T47D (cell line): ENCODE measurements around the gene SYNGAP1.

Source experiments
- DNase-seq, 2 experiments: peaks; one replicate each; pipeline versions ENCODE4 v3.0.0 to v3.0.0-alpha.2; 2011 to 2012; ENCODE audit warnings: low read depth in 1 of 2, low spot score in 1 of 2
- JUND ChIP-seq: IDR thresholded peaks from 2 replicates; pipeline ENCODE4 v1.6.1; 2012; ENCODE audit warnings: low read depth
- in situ Hi-C: cut with HindIII; loops from 2 replicates; pipeline ENCODE4 v1.10.0; 2016; ENCODE audit warnings: low sequenced_read_pairs, low pct_unique_long_range_greater_than_20kb

SYNGAP1 gene

GRCh38 chr6:33440649-33441309 lies 20.9 kb downstream of the SYNGAP1 start:
- no peak for TF ChIP-seq JUND
- in situ Hi-C loops: no loop called here
- no peak for DNase-seq

GRCh38 chr6:33441457-33441856 lies 21.6 kb downstream of the SYNGAP1 start:
- no peak for DNase-seq
- in situ Hi-C loops: no loop called here
- TF ChIP-seq JUND: no peak

- no peak for TF ChIP-seq JUND
- no peak for DNase-seq
- in situ Hi-C loops: no loop called here
These were observed 22.4 kb downstream of the SYNGAP1 start for GRCh38 chr6:33442283-33442682.

- TF ChIP-seq JUND: no peak
- in situ Hi-C loops: no loop called here
- no peak for DNase-seq
These were observed 23.2 kb downstream of the SYNGAP1 start for GRCh38 chr6:33443025-33443424.

DNA sequence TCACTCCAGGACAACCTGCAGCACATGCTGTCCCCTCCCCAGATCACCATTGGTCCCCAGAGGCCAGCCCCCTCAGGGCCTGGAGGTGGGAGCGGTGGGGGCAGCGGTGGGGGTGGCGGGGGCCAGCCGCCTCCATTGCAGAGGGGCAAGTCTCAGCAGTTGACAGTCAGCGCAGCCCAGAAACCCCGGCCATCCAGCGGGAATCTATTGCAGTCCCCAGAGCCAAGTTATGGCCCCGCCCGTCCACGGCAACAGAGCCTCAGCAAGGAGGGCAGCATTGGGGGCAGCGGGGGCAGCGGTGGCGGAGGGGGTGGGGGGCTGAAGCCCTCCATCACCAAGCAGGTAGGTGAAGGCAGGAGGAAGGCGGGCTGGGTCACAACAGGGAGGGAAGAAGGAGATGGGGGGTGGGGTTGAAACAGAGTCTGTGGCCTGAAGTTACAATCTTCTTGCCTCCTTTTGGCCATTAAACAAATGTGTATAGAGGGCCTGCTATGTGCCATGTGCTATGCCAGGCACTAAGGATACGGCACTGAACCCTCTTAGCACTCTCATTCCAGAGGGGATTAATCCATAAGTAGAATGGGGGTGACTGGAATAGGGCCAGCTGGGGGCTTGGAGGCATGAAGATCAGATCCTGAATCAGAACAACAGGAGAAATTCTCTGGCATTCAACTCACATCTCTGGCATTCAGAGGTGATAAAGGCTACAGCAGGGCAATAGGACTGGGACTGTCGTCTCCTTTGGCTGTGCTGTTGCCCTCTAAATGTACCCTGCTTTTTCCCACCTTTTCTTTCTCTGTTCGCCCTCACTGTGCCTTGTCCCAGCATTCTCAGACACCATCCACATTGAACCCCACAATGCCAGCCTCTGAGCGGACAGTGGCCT lies 24.0 kb downstream of the SYNGAP1 start:
- in situ Hi-C loops: no loop called here
- TF ChIP-seq JUND: no peak
- DNase-seq: no peak

DNA sequence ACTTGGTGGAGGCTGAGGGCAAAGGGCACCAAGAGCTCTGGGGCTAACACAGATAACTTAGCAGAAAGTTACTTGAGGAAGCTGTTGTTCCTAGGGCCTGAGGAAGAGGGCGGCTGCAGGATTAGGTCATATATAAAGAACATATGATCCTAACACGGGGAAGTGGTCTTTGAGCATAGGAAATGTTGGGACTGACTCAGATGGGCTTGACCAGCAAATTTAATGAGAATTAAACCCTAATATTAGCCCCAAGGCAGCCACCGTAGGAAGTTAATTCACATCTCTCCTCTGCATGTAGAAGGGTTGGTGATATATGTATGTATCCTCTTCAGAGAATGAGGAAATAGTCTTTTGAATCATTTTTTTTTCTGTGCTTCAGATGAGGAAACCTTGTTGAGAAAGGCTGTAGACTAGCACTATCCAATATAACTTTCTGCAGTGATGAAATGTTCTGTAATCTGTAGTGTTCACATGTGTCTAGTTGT lies 25.3 kb downstream of the SYNGAP1 start:
- no peak for DNase-seq
- no peak for TF ChIP-seq JUND
- in situ Hi-C loops: no loop called here

DNA sequence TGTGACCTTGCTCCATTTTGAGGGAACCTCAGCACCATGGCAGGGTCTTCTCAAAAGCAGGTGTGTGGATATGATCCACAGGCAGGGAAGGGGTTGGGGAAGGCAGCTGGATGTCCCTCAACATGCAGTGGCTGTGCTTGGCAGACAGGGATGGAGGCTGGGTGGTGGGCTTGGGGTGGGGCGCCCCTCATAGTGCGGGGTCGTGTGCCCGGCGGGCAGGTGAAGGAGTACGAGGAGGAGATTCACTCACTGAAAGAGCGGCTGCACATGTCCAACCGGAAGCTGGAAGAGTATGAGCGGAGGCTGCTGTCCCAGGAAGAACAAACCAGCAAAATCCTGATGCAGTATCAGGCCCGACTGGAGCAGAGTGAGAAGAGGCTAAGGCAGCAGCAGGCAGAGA lies 26.5 kb downstream of the SYNGAP1 start:
- TF ChIP-seq JUND: no peak
- in situ Hi-C loops: no loop called here
- no peak for DNase-seq

- no peak for TF ChIP-seq JUND
- in situ Hi-C loops: no loop called here
- DNase-seq: no peak
These were observed 30.6 kb downstream of the SYNGAP1 start for GRCh38 chr6:33450434-33450833.

- no peak for DNase-seq
- in situ Hi-C loops: no loop called here
- TF ChIP-seq JUND: no peak
These were observed 31.7 kb downstream of the SYNGAP1 start for GRCh38 chr6:33451606-33452005.

DNA sequence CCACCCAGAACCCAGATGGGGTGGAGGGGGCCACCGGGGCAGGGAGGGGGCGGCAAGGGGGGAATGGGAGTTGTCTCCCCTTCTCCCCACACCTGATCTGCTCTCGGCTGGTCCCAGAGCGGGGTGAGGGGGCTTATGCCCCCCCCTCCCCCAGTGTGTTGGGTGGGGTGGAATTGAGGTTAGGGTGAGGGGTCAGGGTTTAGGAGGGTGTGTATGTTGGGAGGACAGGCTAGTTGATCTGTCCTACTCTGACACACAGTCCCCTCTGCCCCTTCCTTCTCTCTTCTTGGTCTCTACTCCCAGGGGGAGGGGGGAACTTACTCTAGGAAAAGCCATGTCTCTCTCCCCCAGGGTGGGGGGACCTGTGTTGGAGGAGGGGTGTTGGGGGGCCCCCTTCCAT lies 32.6 kb downstream of the SYNGAP1 start:
- no peak for DNase-seq
- no peak for TF ChIP-seq JUND
- in situ Hi-C loops: no loop called here

- in situ Hi-C loops: no loop called here
- TF ChIP-seq JUND: no peak
- DNase-seq: no peak
These were observed 33.6 kb downstream of the SYNGAP1 start for GRCh38 chr6:33453393-33454008.

DNA sequence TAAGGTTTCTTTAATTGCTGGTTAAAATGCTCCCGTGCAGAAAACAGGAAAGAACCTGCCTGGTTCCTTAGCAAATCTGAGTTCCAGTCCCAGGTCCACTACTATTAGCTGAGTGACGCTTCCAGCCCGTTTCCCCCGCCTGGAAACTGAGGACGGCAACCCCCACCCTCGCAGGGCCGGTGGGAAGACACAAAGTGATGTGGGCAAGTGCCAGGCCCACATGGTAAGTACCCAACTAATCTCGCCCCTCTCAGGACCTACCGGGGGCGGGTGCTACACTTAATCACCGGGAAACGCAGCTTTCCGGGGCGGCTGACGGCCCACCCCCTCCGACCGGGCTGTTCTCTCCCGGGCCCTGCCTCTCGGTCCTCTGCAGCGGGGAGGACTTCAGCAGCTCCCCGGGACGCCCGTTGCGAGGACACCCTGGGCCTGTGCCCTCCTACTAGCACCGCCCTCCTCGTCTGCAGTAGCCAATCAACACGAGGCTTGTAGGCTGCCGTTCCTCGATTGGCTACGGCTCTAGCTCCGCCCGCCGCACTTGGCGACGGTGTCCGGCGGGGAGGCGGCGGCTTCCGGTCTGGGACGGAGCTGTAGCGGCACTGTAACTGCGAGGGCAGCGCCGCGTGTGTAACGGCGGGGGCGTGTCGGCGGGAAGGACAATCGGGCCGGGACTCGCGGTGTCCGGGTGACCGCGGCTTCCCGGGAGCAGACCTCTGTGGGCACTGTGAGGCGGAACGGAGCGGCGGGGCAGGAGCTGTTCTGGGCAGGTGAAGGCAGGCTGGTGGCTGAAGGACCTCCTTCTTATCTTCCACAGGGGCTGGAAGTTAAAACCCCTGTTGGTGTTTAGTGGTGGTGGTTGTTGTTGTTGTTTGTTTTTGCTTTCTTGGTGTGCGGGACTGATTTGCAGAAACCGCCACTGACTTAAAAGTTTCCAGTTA lies 34.4 kb downstream of the SYNGAP1 start, which contains the start of gene ZBTB9:
ZBTB9 (plus strand) TSS at position 568 of the 938 bp plus-strand sequence. CDS start 525 bp downstream, outside the sequence.
- peak; percentile 97 to 99 for DNase-seq
- TF ChIP-seq JUND: no peak
- in situ Hi-C loops: no loop called here
